Measurements from ENCODE around the gene BMPR1B. TPM values are rescaled to one million over a fixed set of nuclear protein-coding genes. Genes with fewer than 3 reads are reported as not detected.

BMPR1B gene
- total RNA-seq, 1 experiment from 2014 or later = 9.5 TPM

DNA sequence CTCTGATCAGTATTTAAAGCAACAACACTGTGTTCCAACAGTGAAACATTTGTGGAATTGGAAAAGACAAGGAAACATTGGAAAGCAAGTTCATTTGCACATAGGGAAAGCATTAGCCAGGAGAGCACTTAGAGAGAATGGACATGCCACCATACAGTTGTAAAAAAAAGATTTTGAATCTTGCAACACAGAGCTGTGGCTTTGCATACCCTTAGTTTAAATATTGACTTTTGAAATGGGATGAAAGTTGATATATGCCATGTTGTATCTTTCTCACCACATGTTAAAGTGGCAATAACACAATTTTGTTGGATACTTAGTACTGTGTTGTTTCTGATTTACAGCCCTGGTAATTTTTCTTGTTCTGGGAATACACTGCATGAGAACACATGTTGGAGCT, 208.1 kb downstream of the BMPR1B start:
- in situ Hi-C loops (cut with HindIII; ENCODE audit: low pct_unique_long_range_greater_than_20kb, low sequenced_read_pairs) = no loop called here
- no peak for DNase-seq (ENCODE audit: low read depth, low spot score)

DNA sequence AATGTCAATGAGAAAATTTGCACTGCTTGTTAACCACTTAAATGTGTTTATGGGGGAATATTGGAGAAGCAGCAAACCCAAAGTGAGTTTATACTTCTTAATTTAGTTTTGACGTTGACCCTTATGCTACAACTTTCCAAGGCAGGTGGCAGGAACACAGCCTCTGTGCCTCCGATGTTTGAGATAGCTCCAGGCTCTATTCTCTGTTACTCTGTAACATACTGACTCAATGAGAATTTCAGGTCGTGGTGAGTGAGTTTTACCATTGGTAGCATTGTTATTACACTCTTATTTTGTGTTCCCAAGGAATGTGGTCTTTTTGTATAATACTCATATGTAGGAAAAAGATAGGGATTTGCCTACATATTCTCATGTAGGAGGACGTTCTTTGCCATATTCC, 210.7 kb downstream of the BMPR1B start:
- DNase-seq (ENCODE audit: low read depth, low spot score) = no peak
- in situ Hi-C loops (cut with HindIII; ENCODE audit: low pct_unique_long_range_greater_than_20kb, low sequenced_read_pairs) = no loop called here

- in situ Hi-C loops (cut with HindIII; ENCODE audit: low pct_unique_long_range_greater_than_20kb, low sequenced_read_pairs) = no loop called here
- no peak for DNase-seq (ENCODE audit: low read depth, low spot score)
Measured at GRCh38 chr4:94970650-94971049, 212.9 kb downstream of the BMPR1B start.

GRCh38 chr4:94974773-94975172, 217.0 kb downstream of the BMPR1B start:
- no peak for DNase-seq (ENCODE audit: low read depth, low spot score)
- in situ Hi-C loops (cut with HindIII; ENCODE audit: low pct_unique_long_range_greater_than_20kb, low sequenced_read_pairs) = no loop called here

GRCh38 chr4:94976371-94977011, 218.7 kb downstream of the BMPR1B start:
- DNase-seq (ENCODE audit: low read depth, low spot score) = peak; percentile 6

DNA sequence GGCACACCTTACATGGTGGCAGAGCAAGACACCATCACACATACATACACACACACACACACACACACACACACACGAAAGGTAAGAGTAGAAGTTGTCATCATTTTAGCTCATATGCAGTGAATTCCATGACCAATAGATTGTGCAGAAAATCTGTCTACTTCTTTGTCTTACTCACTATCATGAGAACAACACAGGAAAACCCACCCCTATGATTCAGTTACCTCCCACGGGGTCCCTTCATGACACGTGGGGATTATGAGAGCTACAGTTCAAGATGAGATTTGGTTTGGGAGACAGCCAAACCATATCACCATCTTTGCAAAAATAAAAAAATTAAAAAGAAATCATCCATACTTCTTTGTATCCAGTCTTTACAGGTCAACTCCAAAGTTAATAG, 221.1 kb downstream of the BMPR1B start:
- DNase-seq (ENCODE audit: low read depth, low spot score) = no peak
- in situ Hi-C loops (cut with HindIII; ENCODE audit: low pct_unique_long_range_greater_than_20kb, low sequenced_read_pairs) = no loop called here

More at GRCh38 chr4:94976371-94977011, 218.7 kb downstream of the BMPR1B start:
- in situ Hi-C loops (cut with HindIII; ENCODE audit: low pct_unique_long_range_greater_than_20kb, low sequenced_read_pairs) = no loop called here

- in situ Hi-C loops (cut with HindIII; ENCODE audit: low pct_unique_long_range_greater_than_20kb, low sequenced_read_pairs) = no loop called here
- no peak for DNase-seq (ENCODE audit: low read depth, low spot score)
Measured at GRCh38 chr4:94979621-94980020, 221.9 kb downstream of the BMPR1B start.

DNA sequence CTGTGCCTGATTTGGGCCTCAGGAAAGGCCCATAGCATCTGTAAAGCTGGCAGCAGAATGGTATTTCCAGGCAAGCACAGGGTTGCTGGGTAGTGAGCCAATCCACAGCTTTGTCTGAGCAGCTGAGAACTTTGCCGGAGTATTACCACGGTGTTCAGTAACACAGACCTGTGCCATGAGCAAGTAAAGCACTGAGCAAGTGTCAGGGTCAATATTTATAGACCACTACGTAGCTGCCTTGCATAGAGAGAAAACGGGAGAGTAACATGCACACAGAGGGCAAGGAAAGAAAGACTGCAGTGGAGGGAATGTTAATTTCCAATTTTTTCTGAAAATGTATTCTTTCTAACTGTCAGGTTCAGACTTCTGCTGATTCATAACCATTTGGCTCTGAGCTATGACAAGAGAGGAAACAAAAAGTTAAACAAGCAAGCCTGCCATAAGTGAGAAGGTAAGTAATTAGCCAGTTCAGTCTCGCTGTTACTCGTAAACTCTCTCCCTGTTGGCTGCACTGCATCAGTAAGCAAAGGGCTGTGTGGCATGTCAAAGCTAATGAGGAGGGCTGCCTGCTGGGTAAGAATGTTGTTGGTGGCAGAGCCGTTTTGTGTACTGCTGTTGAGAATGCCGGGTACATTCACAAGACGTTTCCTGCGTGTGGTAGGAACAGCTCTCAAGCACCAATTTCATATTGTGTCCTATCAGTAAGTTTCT, 238.1 kb downstream of the BMPR1B start:
- DNase-seq (ENCODE audit: low read depth, low spot score) = no peak
- in situ Hi-C loops (cut with HindIII; ENCODE audit: low pct_unique_long_range_greater_than_20kb, low sequenced_read_pairs) = no loop called here

DNA sequence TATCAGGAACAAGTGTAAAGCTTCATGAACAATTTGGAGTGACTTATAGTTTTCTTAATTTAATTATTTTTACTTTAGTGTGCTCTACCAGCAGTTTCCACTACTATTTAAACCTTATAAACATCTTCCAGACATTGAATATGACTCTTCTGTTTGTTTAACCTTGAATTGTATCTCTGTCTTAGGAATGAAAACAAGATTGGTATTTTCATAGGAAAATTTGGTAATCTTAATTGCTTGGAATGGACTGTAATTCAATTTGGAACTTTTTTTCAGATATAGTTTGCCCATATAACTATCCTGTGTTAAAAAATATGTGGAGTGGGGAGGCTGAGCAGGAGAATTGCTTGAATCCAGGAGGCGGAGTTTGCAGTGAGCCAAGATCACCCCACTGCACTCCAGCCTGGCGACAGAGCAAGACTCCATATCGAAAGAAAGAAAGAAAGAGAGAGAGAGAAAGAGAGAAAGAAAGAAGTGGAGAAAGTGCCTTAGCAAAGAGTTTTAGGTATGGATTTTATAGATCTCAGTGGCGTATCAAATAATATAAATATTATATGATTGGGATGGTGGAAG, 242.4 kb downstream of the BMPR1B start:
- DNase-seq (ENCODE audit: low read depth, low spot score) = no peak
- in situ Hi-C loops (cut with HindIII; ENCODE audit: low pct_unique_long_range_greater_than_20kb, low sequenced_read_pairs) = no loop called here

DNA sequence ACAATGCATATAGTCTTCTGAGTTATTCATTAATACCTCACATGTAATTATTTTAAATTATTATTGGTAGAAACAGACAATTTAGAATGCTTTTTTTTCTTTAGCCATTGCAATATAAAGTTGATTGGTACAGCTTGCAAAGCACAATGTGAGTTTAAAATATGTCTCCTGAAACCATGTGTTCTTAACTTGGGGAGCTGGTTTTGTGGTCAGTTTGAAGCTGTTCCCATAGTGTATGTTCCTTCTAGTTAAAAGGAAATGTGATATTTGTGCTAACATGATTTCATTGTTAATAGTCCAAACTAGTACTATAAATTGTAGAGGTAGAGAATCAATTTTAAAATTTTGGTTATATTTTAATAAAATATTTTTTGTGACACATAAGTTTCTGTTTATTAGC, 247.2 kb downstream of the BMPR1B start:
- in situ Hi-C loops (cut with HindIII; ENCODE audit: low pct_unique_long_range_greater_than_20kb, low sequenced_read_pairs) = no loop called here
- DNase-seq (ENCODE audit: low read depth, low spot score) = no peak

DNA sequence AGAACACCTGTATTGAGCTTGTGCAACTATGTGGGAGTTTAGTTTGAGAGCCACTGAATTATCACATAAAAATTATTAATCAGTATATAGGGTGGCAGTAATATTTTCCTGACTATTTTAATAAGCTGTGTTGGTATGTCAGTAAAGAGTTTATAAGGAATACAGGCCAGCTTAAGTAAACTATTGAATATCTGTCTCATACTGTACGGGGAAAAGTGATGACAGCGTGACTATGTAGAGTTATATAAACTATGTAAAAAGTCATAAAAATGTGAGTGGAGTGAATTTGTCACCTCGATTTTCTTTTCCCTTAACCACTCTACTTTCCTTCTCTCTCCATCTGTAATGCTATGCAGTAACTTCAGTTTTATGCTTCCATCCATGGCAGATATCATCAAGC, 250.2 kb downstream of the BMPR1B start:
- no peak for DNase-seq (ENCODE audit: low read depth, low spot score)
- in situ Hi-C loops (cut with HindIII; ENCODE audit: low pct_unique_long_range_greater_than_20kb, low sequenced_read_pairs) = no loop called here

DNA sequence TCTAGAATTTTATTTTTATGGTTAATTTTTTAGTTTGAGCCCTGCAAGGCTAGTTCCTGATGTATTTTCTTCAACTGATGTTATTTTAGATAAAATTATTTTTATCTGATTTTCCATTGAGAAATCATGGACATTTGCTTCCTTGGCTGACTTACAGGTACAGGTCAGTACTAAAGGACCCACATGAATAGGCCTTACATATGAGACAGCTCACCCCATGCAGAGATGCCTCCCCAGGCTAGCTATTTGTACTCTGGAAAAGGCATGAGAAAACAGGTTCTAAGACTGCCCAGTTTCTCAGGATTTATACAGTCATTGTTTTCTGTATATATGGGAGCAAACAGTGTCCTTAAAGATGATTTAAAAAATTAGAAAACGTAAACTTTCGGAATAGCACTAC, 255.5 kb downstream of the BMPR1B start:
- no peak for DNase-seq (ENCODE audit: low read depth, low spot score)
- in situ Hi-C loops (cut with HindIII; ENCODE audit: low pct_unique_long_range_greater_than_20kb, low sequenced_read_pairs) = no loop called here

GRCh38 chr4:95014068-95014467, 256.3 kb downstream of the BMPR1B start:
- DNase-seq (ENCODE audit: low read depth, low spot score) = no peak
- in situ Hi-C loops (cut with HindIII; ENCODE audit: low pct_unique_long_range_greater_than_20kb, low sequenced_read_pairs) = no loop called here

DNA sequence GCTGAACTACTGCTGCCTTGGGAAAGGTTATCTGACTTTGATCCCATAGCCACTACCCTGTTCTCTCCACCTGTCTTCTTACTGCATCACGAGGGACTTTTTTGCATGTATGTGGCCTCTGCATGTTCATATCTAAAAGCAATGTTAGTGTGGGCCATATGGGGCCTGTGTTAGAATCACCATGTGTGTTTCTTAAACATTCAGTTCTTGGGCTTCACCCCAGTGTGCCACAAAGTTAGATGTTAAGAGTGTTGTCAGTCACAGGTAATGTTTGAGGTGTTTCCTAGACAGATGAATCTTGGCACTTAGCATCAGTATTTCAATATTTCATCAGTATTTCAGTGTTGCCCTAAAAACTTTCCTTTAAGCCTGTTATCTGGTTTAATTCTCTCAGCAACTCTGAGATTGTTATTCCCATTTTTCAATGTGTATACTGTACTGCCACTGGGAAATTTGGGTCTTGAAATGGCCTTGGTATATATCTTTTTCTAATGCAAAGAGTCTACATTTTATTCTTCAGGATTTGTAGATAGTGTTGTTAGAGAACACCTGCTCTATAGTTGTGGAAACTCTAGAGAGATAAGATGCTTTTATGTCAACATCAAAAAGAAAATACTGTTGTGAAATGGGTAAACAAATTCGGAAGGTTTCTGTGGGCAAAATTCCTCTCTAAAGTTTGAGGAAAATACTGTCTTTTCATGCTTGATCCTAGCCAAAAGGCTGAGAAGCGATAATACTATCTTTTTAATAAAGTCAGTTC, 259.7 kb downstream of the BMPR1B start:
- DNase-seq (ENCODE audit: low read depth, low spot score) = no peak
- in situ Hi-C loops (cut with HindIII; ENCODE audit: low pct_unique_long_range_greater_than_20kb, low sequenced_read_pairs) = no loop called here

DNA sequence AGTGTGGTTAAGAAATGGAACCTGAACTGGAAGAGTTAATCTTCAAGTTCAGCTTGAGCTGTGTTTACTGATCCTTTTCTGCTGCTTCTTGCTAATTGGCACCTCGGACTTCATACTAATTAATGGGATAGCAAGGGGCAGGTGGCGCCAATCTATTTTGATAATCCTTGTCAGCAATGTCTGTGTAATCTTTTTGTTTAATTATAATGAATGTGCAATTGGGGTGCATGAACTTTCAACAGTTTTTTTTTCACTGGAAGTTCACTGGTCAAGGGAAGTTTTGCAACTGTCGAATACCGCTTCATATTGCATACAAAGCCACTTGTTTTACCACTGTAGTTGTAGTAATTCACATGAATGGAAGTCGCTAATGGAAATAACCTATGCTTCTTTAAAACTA, 261.0 kb downstream of the BMPR1B start:
- no peak for DNase-seq (ENCODE audit: low read depth, low spot score)
- in situ Hi-C loops (cut with HindIII; ENCODE audit: low pct_unique_long_range_greater_than_20kb, low sequenced_read_pairs) = no loop called here

- in situ Hi-C loops (cut with HindIII; ENCODE audit: low pct_unique_long_range_greater_than_20kb, low sequenced_read_pairs) = no loop called here
- no peak for DNase-seq (ENCODE audit: low read depth, low spot score)
Measured at GRCh38 chr4:95020521-95020920, 262.8 kb downstream of the BMPR1B start.

- in situ Hi-C loops (cut with HindIII; ENCODE audit: low pct_unique_long_range_greater_than_20kb, low sequenced_read_pairs) = no loop called here
- no peak for DNase-seq (ENCODE audit: low read depth, low spot score)
Measured at GRCh38 chr4:95021099-95021498, 263.3 kb downstream of the BMPR1B start.

DNA sequence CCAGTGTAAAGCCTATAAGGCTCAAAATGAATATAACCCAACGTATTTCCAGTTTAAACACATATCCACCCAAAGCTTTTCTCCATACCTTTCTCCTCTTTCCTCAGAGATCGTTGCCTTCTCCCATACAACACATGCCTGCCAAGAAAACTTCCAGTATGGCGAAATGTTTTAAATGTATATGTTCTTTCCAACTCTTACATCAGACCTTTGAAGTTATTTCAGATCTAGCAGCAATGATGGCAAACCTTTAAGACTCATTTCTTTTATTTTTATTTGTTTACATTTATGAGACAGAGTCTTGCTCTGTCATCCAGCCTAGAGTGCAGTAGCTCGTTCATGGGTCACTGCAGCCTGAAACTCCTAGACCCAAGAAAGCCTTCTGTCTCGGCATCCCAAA, 265.4 kb downstream of the BMPR1B start:
- in situ Hi-C loops (cut with HindIII; ENCODE audit: low pct_unique_long_range_greater_than_20kb, low sequenced_read_pairs) = no loop called here
- DNase-seq (ENCODE audit: low read depth, low spot score) = no peak

Measured in SK-MEL-5 (cell line).